Measurements from ENCODE around the gene NPTXR.
"Not testable (repeated sequence)": the region's sequence is repeated elsewhere in the genome, so short reads cannot be mapped to it uniquely, and the experiment has no call there.

NPTXR gene

DNA sequence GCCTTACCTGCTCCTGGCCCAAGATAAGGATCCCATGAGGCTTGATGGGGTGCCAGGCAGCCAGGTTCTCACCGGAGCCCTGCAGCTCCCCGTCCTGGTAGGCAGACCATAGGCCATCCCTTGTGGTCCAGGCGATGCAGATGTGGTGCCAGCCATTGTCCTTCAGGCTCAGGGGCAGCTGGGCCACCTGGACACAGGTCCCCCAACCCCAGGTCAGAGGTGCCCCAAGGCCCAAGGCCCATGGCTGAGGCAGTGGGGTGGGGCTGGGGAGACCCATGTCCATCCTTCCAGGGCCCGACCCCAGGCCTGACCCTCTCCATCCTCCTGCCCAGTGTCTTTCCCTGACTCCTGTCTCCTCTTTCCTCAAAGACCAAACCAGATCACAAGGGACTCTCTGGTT, 20.8 kb downstream of the NPTXR start:
- TF ChIP-seq CTCF (IDR thresholded peaks at IDR 0.05; ENCODE audit: extremely low read depth, insufficient read depth, missing control alignments): no peak
- DNase-seq (ENCODE audit: low spot score): no peak
- in situ Hi-C loops (cut with MboI; ENCODE audit: low pct_unique_long_range_greater_than_20kb, low sequenced_read_pairs, unreplicated experiment): no loop called here

GRCh38 chr22:38820020-38820419, 23.8 kb downstream of the NPTXR start:
- no peak for TF ChIP-seq CTCF (IDR thresholded peaks at IDR 0.05; ENCODE audit: extremely low read depth, insufficient read depth, missing control alignments)
- no peak for DNase-seq (ENCODE audit: low spot score)
- in situ Hi-C loops (cut with MboI; ENCODE audit: low pct_unique_long_range_greater_than_20kb, low sequenced_read_pairs, unreplicated experiment): no loop called here

DNA sequence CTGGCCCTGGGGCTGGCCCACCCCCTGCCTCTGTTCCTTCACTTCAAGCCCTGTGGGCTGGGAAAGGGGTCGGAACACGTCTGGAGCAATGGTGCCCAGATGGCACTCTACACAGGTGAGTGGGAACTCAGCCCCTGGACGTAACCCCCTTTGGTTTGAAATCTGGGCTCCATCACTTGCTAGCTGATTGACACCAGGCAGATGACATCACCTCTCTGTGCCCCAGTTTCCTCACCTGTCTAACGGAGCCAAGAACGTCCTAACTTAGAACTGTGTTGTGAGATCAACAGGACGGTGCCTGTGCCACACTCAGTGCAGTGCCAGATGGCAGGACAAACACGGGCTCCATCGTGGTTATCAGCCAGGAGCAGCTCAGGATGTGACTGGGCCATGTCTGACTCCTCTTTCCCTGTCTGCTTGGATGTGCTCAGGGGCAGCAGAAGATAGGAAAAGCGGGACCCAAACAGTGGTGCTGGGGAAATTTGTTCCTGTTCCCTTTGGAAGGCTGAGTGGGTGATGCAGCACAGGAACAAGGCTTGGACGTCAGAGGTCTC, 24.4 kb downstream of the NPTXR start:
- no peak for TF ChIP-seq CTCF (IDR thresholded peaks at IDR 0.05; ENCODE audit: extremely low read depth, insufficient read depth, missing control alignments)
- in situ Hi-C loops (cut with MboI; ENCODE audit: low pct_unique_long_range_greater_than_20kb, low sequenced_read_pairs, unreplicated experiment): no loop called here
- no peak for DNase-seq (ENCODE audit: low spot score)

- in situ Hi-C loops (cut with MboI; ENCODE audit: low pct_unique_long_range_greater_than_20kb, low sequenced_read_pairs, unreplicated experiment): no loop called here
- no peak for TF ChIP-seq CTCF (IDR thresholded peaks at IDR 0.05; ENCODE audit: extremely low read depth, insufficient read depth, missing control alignments)
Measured at GRCh38 chr22:38817196-38817595, 26.6 kb downstream of the NPTXR start.

GRCh38 chr22:38815842-38816241, 28.0 kb downstream of the NPTXR start:
- in situ Hi-C loops (cut with MboI; ENCODE audit: low pct_unique_long_range_greater_than_20kb, low sequenced_read_pairs, unreplicated experiment): no loop called here
- TF ChIP-seq CTCF (IDR thresholded peaks at IDR 0.05; ENCODE audit: extremely low read depth, insufficient read depth, missing control alignments): no peak
- no peak for DNase-seq (ENCODE audit: low spot score)

More at GRCh38 chr22:38817196-38817595, 26.6 kb downstream of the NPTXR start:
- no peak for DNase-seq (ENCODE audit: low spot score)

GRCh38 chr22:38811241-38811640, 32.6 kb downstream of the NPTXR start:
- DNase-seq (ENCODE audit: low spot score): no peak
- no peak for TF ChIP-seq CTCF (IDR thresholded peaks at IDR 0.05; ENCODE audit: extremely low read depth, insufficient read depth, missing control alignments)
- in situ Hi-C loops (cut with MboI; ENCODE audit: low pct_unique_long_range_greater_than_20kb, low sequenced_read_pairs, unreplicated experiment): no loop called here

DNA sequence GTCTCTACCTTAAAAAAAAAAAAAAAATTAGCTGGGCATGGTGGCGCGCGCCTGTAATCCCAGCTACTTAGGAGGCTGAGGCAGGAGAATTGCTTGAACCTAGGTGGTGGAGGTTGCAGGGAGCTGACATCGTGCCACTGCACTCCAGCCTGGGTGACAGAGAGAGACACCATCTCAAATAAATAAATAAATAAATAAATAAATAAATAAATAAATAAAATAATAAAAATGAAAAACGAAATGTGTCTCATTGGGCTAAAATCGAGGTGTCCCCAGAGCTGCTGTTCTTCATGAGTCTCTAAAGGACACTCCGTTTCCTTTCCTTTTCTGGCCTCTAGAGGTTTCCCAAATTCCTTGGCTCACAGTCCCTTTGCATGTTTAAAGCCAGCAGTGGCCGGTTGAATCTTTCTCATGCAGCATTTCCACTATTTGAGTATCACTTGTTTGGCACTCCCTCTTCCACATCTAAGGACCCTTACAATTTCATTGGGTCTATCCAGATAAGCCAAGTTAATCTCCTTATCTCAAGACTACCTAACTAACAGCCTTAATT, 38.7 kb downstream of the NPTXR start:
- DNase-seq (ENCODE audit: low spot score); in situ Hi-C loops (cut with MboI; ENCODE audit: low pct_unique_long_range_greater_than_20kb, low sequenced_read_pairs, unreplicated experiment): not testable (repeated sequence)
